Measurements from ENCODE around the gene FGD4. TPM values are rescaled to one million over a fixed set of nuclear protein-coding genes. Genes with fewer than 3 reads are reported as not detected.

The FGD4 gene
- total RNA-seq, 1 experiment from 2014 or later, result 39.7 TPM

- ChIA-PET CTCF (interaction anchor here (0.6 to 0.7 kb wide), 2 partner anchors 60 to 133 kb away, joined by 3 read pairs; no protein-coding TSS in a partner anchor), POLR2A (no interaction called here)
- no peaks in the 10 kb centered on the region for H3K9me3 Mint-ChIP-seq
- peak overlapping the region; percentile 75 for H3K27ac Mint-ChIP-seq
- peaks cover 19% of the 10 kb centered on the region; the same call in 1 of the 2 replicates for H3K36me3 Mint-ChIP-seq
- H3K4me1 Mint-ChIP-seq, result peaks cover 15% of the 10 kb centered on the region
- H3K27me3 Mint-ChIP-seq (ENCODE audit: low read depth), result no peaks in the 10 kb centered on the region
- ATAC-seq (no peak), DNase-seq (ENCODE audit: low spot score) (no peak)
- H3K4me3 Mint-ChIP-seq, result no peak overlapping the region
- no peak for TF ChIP-seq FOXP1 (CRISPR knock-in tag; IDR thresholded peaks at IDR 0.05; ENCODE audit: borderline replicate concordance)
- TF ChIP-seq ZNF423 (CRISPR knock-in tag; IDR thresholded peaks at IDR 0.05), result no peak
- TF ChIP-seq CREM (CRISPR knock-in tag; IDR thresholded peaks at IDR 0.05), result no peak
- TF ChIP-seq PRRX2 (CRISPR knock-in tag; IDR thresholded peaks at IDR 0.05), result no peak
- TF ChIP-seq, protein P1, sequence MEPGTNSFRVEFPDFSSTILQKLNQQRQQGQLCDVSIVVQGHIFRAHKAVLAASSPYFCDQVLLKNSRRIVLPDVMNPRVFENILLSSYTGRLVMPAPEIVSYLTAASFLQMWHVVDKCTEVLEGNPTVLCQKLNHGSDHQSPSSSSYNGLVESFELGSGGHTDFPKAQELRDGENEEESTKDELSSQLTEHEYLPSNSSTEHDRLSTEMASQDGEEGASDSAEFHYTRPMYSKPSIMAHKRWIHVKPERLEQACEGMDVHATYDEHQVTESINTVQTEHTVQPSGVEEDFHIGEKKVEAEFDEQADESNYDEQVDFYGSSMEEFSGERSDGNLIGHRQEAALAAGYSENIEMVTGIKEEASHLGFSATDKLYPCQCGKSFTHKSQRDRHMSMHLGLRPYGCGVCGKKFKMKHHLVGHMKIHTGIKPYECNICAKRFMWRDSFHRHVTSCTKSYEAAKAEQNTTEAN (CRISPR knock-in tag; IDR thresholded peaks at IDR 0.05), result no peak
- TF ChIP-seq NR2C2 (CRISPR knock-in tag; IDR thresholded peaks at IDR 0.05), result no peak
- TF ChIP-seq ZNF121 (CRISPR knock-in tag; IDR thresholded peaks at IDR 0.05), result no peak
- no peak for TF ChIP-seq SOX15 (CRISPR knock-in tag; IDR thresholded peaks at IDR 0.05)
- no peak for TF ChIP-seq SP1 (CRISPR knock-in tag; conservative IDR thresholded peaks at IDR 0.05)
- TF ChIP-seq HMGA2 (CRISPR knock-in tag; IDR thresholded peaks at IDR 0.05), result no peak
These were observed 188.5 kb downstream of the FGD4 start for GRCh38 chr12:32587581-32588495.

DNA sequence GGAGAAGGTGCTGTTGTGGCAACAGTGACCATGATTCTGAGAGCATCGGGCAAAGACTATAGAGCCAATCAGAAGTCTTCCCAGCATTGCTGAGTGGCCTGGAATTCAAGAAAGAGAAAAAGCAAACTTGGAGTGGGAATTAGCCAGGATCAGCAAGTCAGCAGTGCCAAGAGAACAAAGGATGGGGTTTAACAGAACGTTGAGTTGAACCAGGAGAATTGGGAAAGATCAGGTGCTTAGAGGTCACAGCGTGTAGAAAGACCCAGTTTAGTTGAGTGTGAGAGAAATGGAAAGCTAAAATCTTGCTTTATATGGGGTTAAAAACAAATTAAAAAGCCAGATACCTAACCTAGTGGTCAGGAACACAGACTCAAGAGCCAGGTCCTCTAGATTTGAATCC is 189.2 kb downstream of the FGD4 start:
- ChIA-PET CTCF (no interaction called here), POLR2A (no interaction called here)
- Mint-ChIP-seq H3K27me3 (ENCODE audit: low read depth) (no peaks in the 10 kb centered on the region), H3K27ac (peak overlapping the region; percentile 42), H3K9me3 (peaks cover 2% of the 10 kb centered on the region), H3K4me1 (peaks cover 15% of the 10 kb centered on the region), H3K36me3 (peaks cover 24% of the 10 kb centered on the region), H3K4me3 (no peak overlapping the region)
- ATAC-seq, result no peak
- DNase-seq (ENCODE audit: low spot score), result no peak
- TF ChIP-seq KAT7 (CRISPR knock-in tag; IDR thresholded peaks at IDR 0.05; ENCODE audit: borderline replicate concordance), result no peak
- TF ChIP-seq FOXK1 (CRISPR knock-in tag; IDR thresholded peaks at IDR 0.05), result no peak
- TF ChIP-seq GABPB1 (CRISPR knock-in tag; IDR thresholded peaks at IDR 0.05), result no peak
- no peak for TF ChIP-seq NFE2L1 (CRISPR knock-in tag; IDR thresholded peaks at IDR 0.05)
- no peak for TF ChIP-seq TCF7 (CRISPR knock-in tag; IDR thresholded peaks at IDR 0.05; ENCODE audit: low read depth)
- no peak for TF ChIP-seq TEAD4 (CRISPR knock-in tag; IDR thresholded peaks at IDR 0.05)
- TF ChIP-seq ZNF232 (CRISPR knock-in tag; IDR thresholded peaks at IDR 0.05), result no peak

GRCh38 chr12:32589165-32589865 is 190.0 kb downstream of the FGD4 start:
- peaks cover 30% of the 10 kb centered on the region for H3K36me3 Mint-ChIP-seq
- CTCF ChIA-PET, result interaction anchor here (0.7 to 1.1 kb wide), 2 partner anchors 21 to 57 kb away, joined by 3 to 5 read pairs; no protein-coding TSS in a partner anchor
- peak overlapping the region; percentile 6 for H3K27ac Mint-ChIP-seq
- peaks cover 15% of the 10 kb centered on the region for H3K4me1 Mint-ChIP-seq
- POLR2A ChIA-PET, result interaction anchor here (0.5 kb wide), 1 partner anchor 1640 kb away, joined by 4 read pairs; no protein-coding TSS in a partner anchor
- no peaks in the 10 kb centered on the region for H3K27me3 Mint-ChIP-seq (ENCODE audit: low read depth)
- ATAC-seq (no peak), DNase-seq (ENCODE audit: low spot score) (no peak)
- H3K4me3 Mint-ChIP-seq, result no peak overlapping the region
- peaks cover 9% of the 10 kb centered on the region for H3K9me3 Mint-ChIP-seq
- no peak for TF ChIP-seq ZNF138 (CRISPR knock-in tag; conservative IDR thresholded peaks at IDR 0.05)
- TF ChIP-seq, protein P1 (CRISPR knock-in tag; IDR thresholded peaks at IDR 0.05), result no peak
- no peak for TF ChIP-seq ZNF121 (CRISPR knock-in tag; IDR thresholded peaks at IDR 0.05)
- TF ChIP-seq PRDM15 (CRISPR knock-in tag; IDR thresholded peaks at IDR 0.05), result no peak
- TF ChIP-seq, protein P2, sequence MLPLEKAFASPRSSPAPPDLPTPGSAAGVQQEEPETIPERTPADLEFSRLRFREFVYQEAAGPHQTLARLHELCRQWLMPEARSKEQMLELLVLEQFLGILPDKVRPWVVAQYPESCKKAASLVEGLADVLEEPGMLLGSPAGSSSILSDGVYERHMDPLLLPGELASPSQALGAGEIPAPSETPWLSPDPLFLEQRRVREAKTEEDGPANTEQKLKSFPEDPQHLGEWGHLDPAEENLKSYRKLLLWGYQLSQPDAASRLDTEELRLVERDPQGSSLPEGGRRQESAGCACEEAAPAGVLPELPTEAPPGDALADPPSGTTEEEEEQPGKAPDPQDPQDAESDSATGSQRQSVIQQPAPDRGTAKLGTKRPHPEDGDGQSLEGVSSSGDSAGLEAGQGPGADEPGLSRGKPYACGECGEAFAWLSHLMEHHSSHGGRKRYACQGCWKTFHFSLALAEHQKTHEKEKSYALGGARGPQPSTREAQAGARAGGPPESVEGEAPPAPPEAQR (CRISPR knock-in tag; IDR thresholded peaks at IDR 0.05), result no peak
- TF ChIP-seq, protein P3, sequence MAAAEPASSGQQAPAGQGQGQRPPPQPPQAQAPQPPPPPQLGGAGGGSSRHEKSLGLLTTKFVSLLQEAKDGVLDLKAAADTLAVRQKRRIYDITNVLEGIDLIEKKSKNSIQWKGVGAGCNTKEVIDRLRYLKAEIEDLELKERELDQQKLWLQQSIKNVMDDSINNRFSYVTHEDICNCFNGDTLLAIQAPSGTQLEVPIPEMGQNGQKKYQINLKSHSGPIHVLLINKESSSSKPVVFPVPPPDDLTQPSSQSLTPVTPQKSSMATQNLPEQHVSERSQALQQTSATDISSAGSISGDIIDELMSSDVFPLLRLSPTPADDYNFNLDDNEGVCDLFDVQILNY (CRISPR knock-in tag; IDR thresholded peaks at IDR 0.05), result no peak
- no peak for TF ChIP-seq ZNF232 (CRISPR knock-in tag; IDR thresholded peaks at IDR 0.05)
- TF ChIP-seq CREM (CRISPR knock-in tag; IDR thresholded peaks at IDR 0.05), result no peak
- no peak for TF ChIP-seq IRF2 (CRISPR knock-in tag; IDR thresholded peaks at IDR 0.05; ENCODE audit: borderline replicate concordance, low read depth)
- no peak for TF ChIP-seq NR3C1 (CRISPR knock-in tag; conservative IDR thresholded peaks at IDR 0.05; ENCODE audit: low read depth)
- no peak for TF ChIP-seq NR2C2 (CRISPR knock-in tag; IDR thresholded peaks at IDR 0.05)

Data from WTC11 (cell line).